Suppressor macrophage treated with lipopolysaccharide for 1 hour (primary cell): ENCODE measurements around the gene TBC1D12.
"Not testable (repeated sequence)": the region's sequence is repeated elsewhere in the genome, so short reads cannot be mapped to it uniquely, and the experiment has no call there.

Experiments used
- DNase-seq, 3 donors: peaks; one replicate each; pipeline ENCODE4 v3.0.0-alpha.2; 2020 to 2022

Gene TBC1D12

DNA sequence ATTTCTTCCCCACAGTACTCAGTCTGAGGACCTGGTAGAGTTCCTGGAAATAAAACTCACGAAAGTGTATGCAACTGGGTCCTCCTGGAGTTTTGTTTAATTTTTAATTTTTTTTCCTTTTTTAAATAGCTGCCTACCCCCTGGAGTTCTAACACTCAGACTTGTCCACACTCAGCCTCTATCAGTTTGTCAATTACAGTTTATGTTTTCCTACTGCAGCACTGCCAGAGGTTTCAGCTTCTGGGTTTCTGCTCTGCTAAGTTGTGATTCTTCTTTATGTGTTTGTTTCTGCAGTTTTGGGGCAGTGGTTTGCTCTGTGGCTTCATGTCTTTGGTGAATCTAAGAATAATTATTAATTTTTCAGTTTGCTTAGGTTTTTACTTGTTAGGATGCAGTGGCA lies 59.2 kb downstream of the TBC1D12 start:
- no peak for DNase-seq

DNA sequence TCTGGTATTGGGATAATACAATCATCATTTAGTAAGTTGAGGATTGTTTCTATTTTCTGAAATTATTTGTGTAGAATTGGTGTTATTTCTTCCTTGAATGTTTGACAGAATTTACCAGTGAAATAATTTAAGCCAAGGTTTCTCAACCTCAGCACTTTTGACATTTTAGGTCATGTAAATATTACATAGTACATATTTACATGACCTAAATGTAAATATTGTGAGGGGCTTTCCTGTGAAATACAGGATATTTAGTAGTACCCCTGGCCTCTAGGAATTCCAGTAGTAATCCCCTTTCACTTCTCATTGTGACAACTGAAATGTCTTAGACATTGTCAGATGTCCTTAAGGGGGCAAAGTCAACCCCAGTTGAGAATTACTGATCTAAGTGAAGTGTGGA lies 59.8 kb downstream of the TBC1D12 start:
- no peak for DNase-seq

DNA sequence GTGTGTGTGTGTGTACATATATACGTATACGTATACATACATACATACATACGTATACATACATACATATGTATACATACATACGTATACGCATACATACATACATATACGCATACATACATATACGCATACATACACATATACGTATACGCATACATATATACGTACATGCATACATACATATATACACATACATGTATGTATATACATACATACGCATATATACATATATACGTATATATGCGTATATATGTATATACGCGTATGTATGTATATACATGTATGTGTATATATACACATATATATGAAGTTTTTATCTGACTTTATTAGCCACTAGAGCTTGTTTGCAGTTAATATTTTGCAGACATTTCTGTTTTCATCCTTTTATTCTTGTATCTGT lies 63.3 kb downstream of the TBC1D12 start:
- no peak for DNase-seq

DNA sequence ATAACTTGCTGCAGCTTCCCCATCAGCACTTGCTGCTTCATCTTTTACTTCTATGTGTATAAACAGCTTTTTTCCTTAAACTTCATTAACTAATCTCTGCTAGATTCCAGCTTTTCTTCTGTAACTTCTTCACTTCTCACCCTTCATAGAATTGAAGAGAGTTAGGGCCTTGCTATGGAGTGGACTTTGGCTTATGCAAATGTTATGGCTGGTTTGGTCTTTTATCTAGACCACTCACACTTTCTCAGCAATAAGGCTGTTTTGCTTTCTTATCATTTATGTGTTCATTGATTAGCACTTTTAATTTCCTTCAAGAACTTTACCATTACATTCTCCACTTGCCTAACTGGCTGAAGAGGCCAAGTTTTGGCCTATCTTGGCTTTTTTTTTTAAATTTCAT lies 79.1 kb downstream of the TBC1D12 start:
- DNase-seq: no peak

DNA sequence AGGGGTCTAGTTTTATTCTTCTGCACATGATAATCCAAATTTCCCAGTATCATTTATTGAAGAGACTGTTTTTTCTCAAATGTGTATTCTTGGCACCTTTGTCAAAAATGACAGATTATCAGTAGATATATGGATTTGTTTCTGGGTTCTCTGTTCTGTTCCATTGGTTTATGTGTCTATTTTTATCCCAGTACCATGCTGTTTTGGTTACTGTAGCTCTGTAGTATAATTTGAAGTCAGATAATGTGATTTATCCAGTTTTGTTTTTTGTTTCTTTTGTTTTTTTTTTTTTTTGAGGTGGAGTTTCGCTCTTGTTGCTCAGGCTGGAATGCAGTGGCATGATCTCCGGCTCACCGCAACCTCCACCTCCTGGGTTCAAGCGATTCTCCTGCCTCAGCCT lies 81.6 kb downstream of the TBC1D12 start:
- no peak for DNase-seq

DNA sequence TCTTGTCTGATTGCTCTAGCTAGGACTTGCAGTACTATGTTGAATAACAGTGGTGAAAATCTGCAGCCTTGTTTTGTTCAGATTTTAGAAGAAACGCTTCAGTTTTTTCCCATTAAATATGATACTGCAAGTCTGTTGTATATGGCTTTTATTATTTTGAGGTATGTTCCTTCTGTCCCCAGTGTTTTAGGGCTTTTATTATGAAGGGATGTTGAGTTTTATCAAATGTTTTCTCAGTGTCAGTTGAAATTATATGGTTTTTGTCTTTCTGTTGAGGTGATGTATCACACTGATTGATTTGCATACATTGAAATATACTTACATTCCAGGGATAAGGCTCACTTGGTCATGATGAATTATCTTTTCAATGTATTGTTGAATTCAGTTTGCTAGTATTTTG lies 82.8 kb downstream of the TBC1D12 start:
- no peak for DNase-seq

DNA sequence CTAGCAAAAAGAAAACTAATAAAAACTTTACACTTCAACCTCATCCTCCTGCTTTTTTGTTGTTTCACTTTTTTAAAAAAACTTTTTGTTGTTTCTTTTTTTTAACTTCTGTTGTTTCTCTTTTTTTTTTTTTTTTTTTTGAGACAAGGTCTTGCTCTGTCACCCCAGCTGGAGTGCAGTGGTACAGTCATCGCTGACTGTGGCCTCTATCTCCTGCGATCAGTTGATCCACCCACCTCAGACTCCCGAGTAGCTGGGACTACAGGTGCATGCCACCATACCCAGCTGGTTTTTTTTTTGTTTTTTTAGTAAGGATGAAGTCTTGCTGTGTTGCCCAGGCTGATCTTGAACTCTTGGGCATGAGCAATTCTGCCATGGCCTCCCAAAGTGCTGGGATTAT lies 85.2 kb downstream of the TBC1D12 start:
- DNase-seq: no peak

DNA sequence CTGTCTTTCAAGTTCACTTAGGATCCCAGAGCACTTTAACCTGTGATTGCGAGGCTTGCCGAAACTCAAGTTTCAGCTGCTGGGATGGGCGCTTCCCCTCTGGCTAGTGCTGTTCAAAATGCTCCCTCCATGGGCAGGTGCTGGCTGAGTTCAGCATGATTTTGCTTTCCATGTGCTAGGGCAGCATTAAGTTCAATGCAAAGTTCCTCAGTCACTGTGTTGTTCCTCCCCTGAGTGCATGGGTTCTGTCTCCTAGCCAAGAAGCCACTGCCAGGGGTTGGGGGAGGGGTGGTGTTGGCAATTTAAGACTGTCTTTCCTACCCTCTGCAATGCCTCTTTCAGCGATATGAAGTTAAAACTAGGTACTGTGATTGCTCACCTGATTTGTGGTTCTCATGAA lies 86.8 kb downstream of the TBC1D12 start:
- no peak for DNase-seq

DNA sequence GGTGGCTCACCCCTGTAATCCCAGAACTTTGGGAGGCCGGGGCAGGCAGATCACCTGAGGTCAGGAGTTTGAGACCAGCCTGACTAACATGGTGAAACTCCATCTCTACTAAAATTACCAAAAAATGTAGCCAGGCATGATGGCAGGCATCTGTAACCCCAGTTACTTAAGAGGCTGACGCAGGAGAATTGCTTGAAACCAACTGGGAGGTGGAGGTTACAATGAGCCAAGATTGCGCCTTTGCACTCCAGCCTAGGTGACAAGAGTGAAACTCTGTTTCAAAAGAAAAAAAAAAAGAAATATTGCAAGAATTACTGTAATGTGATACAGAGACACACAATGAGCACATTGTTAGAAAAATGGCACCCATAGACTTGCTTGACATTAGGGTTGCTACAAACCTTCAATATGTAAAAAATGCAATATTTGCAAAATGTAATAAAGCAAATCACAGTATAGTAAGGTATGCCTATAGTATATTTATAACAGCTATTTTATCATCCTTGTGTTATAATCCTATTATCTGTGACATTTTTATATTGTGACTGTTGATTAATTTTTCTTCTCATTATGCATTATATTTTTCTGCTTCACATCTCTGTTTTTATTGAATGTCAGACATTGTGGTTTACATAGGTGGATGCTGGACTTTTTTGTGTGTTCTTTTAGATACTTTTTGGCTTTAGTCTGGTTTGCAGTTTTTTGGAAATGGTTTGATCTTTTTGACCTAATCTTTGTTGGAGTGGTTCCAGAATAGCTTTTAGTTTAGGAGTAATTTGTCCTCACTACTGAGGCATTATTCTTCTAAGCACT lies 87.8 kb downstream of the TBC1D12 start:
- no peak for DNase-seq

DNA sequence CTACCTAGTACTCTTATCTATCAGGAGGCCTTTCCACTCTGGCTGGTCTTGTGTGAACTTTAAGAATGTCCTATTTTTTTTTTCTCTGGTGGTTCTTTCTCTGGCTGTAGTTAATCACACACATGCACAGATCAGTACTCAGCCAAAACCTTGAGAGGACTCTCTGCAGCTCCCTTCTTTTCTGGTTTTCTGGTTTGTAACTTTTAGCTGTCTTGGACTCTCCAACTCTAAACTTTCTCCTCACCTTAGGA lies 88.4 kb downstream of the TBC1D12 start:
- no peak for DNase-seq

DNA sequence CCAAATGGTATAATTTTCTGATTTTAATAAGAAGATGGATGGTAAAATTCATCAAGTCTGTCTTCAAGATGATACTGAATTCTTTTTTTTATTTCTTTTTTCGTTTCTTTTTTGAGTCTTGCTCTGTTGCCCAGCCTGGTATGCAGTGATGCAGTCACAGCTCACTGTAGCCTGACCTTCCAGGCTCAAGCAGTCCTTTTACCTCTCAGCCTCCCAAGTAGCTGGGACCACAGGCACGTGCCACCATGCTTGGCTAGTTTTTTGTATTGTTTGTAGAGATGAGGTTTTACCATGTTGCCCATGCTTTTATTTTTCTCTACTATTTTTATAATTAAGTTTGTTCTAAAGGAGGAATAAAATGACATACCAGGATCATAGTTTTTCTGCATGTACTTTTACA lies 91.1 kb downstream of the TBC1D12 start:
- DNase-seq: no peak

DNA sequence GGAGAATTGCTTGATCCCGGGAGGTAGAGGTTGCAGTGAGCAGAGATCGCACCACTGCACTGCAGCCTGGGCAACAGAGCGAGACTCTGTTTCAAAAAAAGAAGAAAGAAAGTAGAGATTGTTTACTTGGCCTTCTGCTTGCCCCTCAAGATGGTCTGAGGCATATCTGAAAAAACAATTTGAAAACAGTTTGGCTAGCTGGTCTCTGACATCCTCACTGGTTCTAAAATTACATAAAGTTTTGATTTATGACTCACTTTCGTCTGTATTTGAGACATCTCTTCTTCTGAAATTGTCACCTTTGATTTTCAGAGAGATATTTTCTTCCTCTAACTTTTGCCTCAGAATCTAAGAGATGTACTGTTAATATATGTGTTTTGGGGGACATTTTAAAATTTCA lies 93.7 kb downstream of the TBC1D12 start:
- no peak for DNase-seq

DNA sequence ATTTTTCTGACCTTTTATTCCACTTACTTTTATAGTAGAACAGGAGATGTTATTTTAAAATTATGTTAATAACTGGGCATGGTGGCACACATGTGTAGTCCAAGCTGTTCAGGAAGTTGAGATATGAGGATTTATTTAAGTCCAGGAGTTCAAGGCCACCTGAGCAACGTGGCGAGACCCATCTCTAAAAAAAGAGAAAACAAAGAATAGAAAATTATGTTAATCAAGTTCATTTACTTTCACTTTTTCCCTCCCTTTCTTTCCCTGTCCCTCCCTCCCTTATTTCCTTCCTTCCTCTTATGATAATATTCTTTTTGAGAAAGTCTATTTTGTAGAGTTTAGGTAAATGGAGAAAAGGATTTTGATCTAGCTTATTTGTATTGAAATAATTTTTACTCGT lies 94.3 kb downstream of the TBC1D12 start:
- no peak for DNase-seq

DNA sequence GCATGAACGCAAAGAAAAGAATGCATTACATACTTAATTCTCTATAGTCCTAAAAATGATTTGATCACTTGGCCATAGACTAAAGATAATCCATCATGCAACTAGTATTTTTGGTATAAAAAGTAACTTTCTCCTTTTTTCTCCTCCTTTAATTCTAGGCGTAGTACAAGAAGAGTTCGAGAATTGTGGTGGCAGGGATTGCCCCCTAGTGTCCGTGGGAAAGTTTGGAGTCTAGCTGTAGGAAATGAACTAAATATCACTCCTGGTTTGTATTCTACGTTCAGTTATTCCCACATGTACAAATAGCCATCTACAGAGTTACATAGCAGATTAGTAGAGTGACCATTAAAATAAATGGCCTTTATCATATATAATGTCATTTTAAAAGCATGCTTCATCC lies 97.7 kb downstream of the TBC1D12 start:
- no peak for DNase-seq

DNA sequence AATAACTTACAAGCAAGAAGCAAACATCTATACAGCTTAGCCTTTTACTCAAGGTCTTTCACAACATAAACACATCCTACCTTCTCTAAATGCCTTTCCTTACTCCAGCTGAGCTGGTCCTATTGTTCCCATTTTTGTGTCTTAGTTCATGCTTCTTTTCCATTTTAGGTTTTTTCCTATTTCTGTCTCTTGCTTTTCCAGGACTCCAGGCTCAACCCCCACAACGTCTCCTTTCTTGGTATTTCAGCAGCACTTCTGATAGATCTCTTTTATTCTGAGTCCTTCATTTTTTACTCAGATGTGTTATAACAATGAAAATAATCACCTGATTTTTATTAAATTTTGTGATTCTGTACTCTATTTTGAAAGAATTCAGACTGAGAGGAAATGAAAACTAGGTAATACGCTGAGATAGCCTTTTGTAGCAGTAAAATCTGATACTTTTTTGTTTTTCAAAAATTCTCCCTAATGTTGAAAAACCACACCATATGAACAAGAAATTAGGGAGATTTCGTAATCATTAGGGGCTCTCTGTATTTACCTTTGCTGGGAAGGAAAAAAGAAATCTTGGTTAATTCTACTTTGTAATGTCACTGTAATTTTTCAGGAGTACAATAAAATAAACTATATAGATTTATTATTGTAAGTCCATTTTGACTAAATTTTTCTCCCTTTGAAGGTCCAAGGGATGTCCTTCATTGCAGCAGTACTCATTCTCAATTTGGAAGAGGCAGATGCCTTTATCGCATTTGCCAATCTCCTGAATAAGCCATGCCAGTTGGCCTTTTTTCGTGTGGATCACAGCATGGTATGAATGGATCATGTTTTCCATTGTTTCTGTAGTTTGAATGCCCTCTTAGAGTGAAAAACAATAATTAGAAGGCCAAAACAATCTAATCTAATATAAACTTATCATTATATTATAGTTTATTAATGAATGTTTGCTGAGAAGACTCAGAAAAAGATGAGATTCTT lies 119.2 kb downstream of the TBC1D12 start:
- no peak for DNase-seq

DNA sequence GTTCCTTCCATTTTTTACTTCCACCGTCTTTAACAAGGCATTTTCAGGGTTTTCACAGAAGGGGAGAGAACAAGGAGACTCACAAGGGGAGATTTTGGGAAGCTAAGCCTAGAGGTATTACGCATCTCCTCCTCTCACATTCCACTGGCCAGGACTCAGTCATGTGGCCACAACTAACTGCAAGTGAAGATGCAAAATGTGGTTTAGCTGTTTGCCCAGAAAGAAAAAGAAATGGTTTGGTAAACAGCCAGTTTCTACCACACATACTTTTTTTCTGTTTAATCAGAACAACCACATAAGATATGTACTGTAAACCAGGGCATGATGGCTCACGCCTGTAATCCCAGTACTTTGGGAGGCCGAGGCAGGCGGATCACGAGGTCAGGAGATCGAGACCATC lies 121.8 kb downstream of the TBC1D12 start:
- DNase-seq: no peak

DNA sequence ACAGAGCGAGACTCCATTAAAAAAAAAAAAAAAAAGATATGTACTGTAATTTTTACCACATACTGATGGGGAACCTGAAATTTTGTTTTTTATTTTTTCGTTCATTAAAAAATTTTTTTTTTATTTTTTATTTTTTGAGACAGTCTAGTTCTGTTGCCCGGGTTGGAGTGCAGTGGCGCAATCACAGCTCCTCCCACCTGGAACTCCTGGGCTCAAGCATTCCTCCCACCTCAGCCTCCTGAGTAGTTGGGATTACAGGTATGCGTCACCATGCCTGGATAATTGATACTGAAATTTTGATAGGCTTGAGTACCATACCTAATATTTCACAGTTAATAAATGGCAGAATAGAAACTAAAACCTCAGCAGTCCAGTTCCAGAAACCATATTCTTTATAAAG lies 122.4 kb downstream of the TBC1D12 start:
- no peak for DNase-seq

DNA sequence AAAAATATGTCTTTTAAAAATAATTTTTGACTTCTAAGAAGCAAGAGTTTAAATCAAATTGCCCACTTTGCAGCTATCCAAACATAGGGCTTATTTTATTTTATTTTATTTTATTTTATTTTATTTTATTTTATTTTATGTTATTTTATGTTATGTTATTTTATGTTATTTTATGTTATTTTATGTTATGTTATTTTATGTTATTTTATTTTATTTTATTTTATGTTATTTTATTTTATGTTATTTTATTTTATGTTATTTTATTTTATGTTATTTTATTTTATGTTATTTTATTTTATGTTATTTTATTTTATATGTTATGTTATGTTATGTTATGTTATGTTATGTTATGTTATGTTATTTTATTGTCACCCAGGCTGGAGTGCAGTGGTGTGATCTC lies 129.2 kb downstream of the TBC1D12 start:
- not testable (repeated sequence) for DNase-seq

DNA sequence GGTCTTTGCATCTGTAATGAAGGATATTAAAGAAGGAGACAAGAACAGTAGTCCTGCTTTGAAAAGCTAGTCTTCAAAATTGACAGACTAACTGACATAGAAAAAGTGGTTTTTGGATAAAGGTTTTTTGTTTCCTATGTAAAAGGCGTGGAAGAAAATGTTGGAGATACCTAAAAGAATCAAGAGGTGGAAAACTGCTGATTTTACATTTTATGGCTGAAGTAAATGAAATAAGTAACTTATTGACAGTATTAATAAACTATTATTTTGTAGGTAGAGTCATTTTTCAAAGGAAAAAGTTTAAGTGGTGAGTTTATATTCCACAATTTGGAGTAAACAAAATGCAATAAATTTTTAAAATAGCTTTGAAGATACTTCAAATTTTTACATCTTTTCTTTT lies 130.7 kb downstream of the TBC1D12 start:
- no peak for DNase-seq

DNA sequence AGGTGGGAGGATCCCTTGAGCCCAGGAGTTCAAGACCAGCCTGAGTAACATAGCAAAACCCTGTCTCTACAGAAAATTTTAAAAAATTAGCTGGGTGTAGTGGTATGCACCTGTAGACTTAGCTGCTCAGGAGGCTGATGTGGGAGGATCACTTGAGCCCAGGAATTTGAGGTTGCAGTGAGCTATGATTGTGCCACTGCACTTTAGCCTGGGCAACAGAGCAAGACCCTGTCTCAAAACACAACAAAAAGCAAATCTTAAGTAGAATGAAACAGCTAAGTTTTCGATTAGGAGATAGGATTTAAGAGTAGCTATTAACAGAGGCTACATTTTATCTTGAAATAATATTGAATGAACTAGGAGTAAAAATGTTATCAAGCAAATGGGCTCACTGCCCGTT lies 139.9 kb downstream of the TBC1D12 start:
- not testable (repeated sequence) for DNase-seq

DNA sequence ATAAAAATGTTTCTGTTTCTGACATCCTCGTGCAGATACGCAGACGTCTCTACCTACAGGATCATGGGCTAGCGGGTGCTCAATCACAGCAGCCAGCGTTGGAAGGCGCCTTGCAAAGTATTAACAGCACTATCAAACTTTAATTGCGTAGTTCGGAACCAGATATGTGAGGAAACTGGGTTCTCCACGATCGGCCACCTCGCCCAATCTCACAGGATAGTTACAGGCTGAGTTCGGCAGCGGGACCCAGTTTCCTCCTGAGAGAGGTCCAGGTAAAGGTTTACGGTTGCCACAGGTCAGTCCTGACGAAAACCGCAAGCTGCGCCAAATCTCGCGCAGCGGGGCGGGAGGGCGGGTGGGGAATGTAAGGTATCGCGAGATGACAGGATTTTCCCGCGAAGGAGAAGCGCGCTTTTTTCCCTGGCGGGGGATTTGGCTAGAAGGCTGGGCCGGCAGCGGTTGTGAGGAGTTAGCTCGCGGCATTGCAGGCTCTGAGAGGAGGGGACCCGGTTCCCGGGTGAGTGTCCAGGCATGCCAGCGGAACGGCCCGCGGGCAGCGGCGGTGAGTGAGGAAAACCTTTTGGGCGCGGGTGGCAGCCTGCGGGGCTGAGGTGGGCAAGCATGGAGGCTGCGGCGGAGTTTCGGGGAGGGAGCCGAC lies 143.2 kb downstream of the TBC1D12 start, which contains the start of gene HELLS:
TSS of gene HELLS (plus strand) at position 398 of the 658 bp plus-strand sequence. CDS start at position 532, 134 bp downstream.
- DNase-seq: peak; percentile 91 to 95 (median 93)

DNA sequence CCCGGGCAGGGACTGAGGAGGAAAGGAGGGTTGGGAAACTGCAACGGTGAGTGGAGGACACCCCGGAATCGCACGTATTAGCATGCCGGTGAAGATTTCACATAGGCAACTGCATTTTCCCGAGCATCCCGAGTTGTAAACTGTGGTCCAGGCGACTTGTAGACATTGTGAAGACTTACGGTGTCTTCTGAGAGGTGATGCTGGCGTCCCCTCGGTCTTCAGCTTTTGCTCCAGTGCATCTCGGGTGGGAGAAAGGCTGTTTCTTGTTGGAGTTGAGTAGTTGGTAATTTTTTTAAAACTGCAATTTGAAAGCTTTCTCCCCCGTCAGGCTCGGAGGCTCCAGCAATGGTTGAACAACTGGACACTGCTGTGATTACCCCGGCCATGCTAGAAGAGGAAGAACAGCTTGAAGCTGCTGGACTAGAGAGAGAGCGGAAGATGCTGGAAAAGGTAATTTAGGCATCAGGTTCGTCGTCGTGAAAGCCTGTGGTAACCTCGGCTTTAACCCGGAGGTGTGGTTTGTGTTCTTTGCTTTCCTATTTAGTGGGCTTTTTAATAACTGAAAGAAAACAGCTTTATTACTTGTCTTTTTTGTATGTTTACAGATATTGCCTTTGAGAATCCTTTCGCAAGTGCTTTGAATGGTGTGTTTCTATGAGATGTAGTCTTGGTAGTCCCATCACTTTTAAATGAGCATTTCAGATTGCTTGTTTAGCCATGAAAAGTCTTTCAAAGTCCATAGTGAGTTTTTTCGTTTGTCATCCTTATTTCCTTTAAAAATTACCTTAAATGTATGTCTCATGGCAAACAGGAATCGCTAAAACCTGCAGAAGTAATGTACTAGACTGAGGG lies 143.9 kb downstream of the TBC1D12 start:
- DNase-seq: peak in 2 of 3 donors; percentile 5 to 11

DNA sequence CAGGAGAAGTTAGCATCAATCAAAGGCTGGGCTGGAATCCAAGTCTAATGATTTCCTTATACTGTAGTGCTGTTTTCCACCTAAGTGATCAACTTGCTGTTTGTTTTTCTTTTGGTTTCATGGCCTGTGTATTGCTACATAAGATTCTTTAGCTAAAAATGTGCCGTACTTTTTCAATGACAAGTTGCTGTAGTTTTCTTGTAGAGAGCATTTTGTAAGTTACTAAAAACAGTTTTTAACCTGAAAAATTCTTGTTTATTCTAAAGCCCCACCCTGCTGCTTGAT lies 144.5 kb downstream of the TBC1D12 start:
- no peak for DNase-seq
